ENCODE measurements around the gene PDIA3. TPM values are rescaled to one million over a fixed set of nuclear protein-coding genes. Genes with fewer than 3 reads are reported as not detected.
A peak's percentile ranks its signal among the peaks of the same experiment; 100 is the strongest.
"Not testable (repeated sequence)": the region's sequence is repeated elsewhere in the genome, so short reads cannot be mapped to it uniquely, and the experiment has no call there.

Gene PDIA3
- total RNA-seq (100 to 1,000 TPM; 232 to 248 TPM), polyA plus RNA-seq (100 to 1,000 TPM; 391 to 411 TPM)

GRCh38 chr15:43746245-43746902, at the start of gene PDIA3:
TSS of gene PDIA3 (plus strand) at chr15:43746438. CDS start at chr15:43746540, 102 bp downstream.
- Mint-ChIP-seq H3K4me1 (peaks cover 16 to 48% (median 30%) of the 10 kb centered on the region in 4 donors), H3K36me3 (peaks cover 3 to 17% of the 10 kb centered on the region in 2 donors), H3K4me3 (peak within 1 kb of the TSS; percentile 93 to 99 (median 95)), H3K27ac (peak within 1 kb of the TSS; percentile 93 to 98 (median 96))
- not testable (repeated sequence) for H3K36me3 ChIP-seq (ENCODE audit: insufficient read depth, low read length); H3K27me3 ChIP-seq (ENCODE audit: insufficient read depth, low read length); H3K27me3 Mint-ChIP-seq; H3K9me3 ChIP-seq (ENCODE audit: control insufficient read depth in 1 of 2, low read length in 2 of 2); H3K9me3 Mint-ChIP-seq
- ChIA-PET POLR2A (ENCODE audit: partially characterized antibody) (interaction anchor here (0.8 to 3.1 kb wide), 11 partner anchors 9 to 81 kb away, joined by 3 to 22 read pairs (median 4); partner anchors contain the start of genes ELL3, HYPK, SERF2 and SERINC4), CTCF (ENCODE audit: partially characterized antibody) (interaction anchor here (0.6 to 1.9 kb wide), 2 partner anchors 24 to 31 kb away, joined by 3 to 6 read pairs; partner anchors contain the start of gene ELL3)
- intact Hi-C loops (cut with micrococcal nuclease), result loop anchor here (1.0 to 5.0 kb wide), 4 partner anchors 22 to 824 kb away; partner anchors contain the start of genes SERF2 and TTBK2
- peak; percentile 81 to 85 (median 81) for DNase-seq
- Histone ChIP-seq H3K4me3 (ENCODE audit: low read length in 2 of 2) (peak within 1 kb of the TSS; percentile 40 to 80), H3K27ac (ENCODE audit: low read depth, low read length) (peak within 1 kb of the TSS; percentile 86), H3K4me1 (ENCODE audit: insufficient read depth, low read length) (peaks cover 35% of the 10 kb centered on the region)

GRCh38 chr15:43702174-43702573, 44.1 kb upstream of the PDIA3 start:
- no peaks in the 10 kb centered on the region for H3K36me3 Mint-ChIP-seq
- no peaks in the 10 kb centered on the region for H3K4me1 Mint-ChIP-seq
- no peak overlapping the region for H3K4me3 ChIP-seq (ENCODE audit: low read length in 2 of 2)
- intact Hi-C loops (cut with micrococcal nuclease), result no loop called here
- H3K9me3 ChIP-seq (ENCODE audit: control insufficient read depth in 1 of 2, low read length in 2 of 2), result no peaks in the 10 kb centered on the region
- H3K27me3 ChIP-seq (ENCODE audit: insufficient read depth, low read length), result no peaks in the 10 kb centered on the region
- ChIA-PET CTCF (ENCODE audit: partially characterized antibody) (no interaction called here), POLR2A (ENCODE audit: partially characterized antibody) (no interaction called here)
- H3K27ac ChIP-seq (ENCODE audit: low read depth, low read length), result no peak overlapping the region
- no peaks in the 10 kb centered on the region for H3K36me3 ChIP-seq (ENCODE audit: insufficient read depth, low read length)
- H3K4me3 Mint-ChIP-seq, result no peak overlapping the region
- no peak overlapping the region for H3K27ac Mint-ChIP-seq
- H3K9me3 Mint-ChIP-seq, result no peaks in the 10 kb centered on the region
- H3K4me1 ChIP-seq (ENCODE audit: insufficient read depth, low read length), result no peaks in the 10 kb centered on the region
- peaks cover 13 to 15% of the 10 kb centered on the region in 2 donors for H3K27me3 Mint-ChIP-seq
- DNase-seq, result no peak

GRCh38 chr15:43702701-43703424, 43.4 kb upstream of the PDIA3 start:
- H3K4me3 Mint-ChIP-seq, result no peak overlapping the region
- intact Hi-C loops (cut with micrococcal nuclease), result no loop called here
- POLR2A ChIA-PET (ENCODE audit: partially characterized antibody), result no interaction called here

GRCh38 chr15:43710431-43711131, 35.7 kb upstream of the PDIA3 start:
- H3K4me3 ChIP-seq (ENCODE audit: low read length in 2 of 2); H3K4me1 ChIP-seq (ENCODE audit: insufficient read depth, low read length); CTCF ChIA-PET (ENCODE audit: partially characterized antibody); H3K36me3 ChIP-seq (ENCODE audit: insufficient read depth, low read length); H3K4me1 Mint-ChIP-seq; POLR2A ChIA-PET (ENCODE audit: partially characterized antibody); DNase-seq; H3K27me3 ChIP-seq (ENCODE audit: insufficient read depth, low read length); H3K27ac ChIP-seq (ENCODE audit: low read depth, low read length); H3K9me3 Mint-ChIP-seq; H3K4me3 Mint-ChIP-seq; intact Hi-C loops (cut with micrococcal nuclease); H3K27me3 Mint-ChIP-seq; H3K36me3 Mint-ChIP-seq; H3K27ac Mint-ChIP-seq; H3K9me3 ChIP-seq (ENCODE audit: control insufficient read depth in 1 of 2, low read length in 2 of 2): not testable (repeated sequence)

More at GRCh38 chr15:43702701-43703424, 43.4 kb upstream of the PDIA3 start:
- H3K27me3 ChIP-seq (ENCODE audit: insufficient read depth, low read length), result no peaks in the 10 kb centered on the region
- Mint-ChIP-seq H3K9me3 (no peaks in the 10 kb centered on the region), H3K27me3 (peaks cover 9 to 11% of the 10 kb centered on the region in 2 donors), H3K4me1 (no peaks in the 10 kb centered on the region), H3K36me3 (no peaks in the 10 kb centered on the region), H3K27ac (no peak overlapping the region)
- no peaks in the 10 kb centered on the region for H3K4me1 ChIP-seq (ENCODE audit: insufficient read depth, low read length)
- CTCF ChIA-PET (ENCODE audit: partially characterized antibody), result no interaction called here
- H3K27ac ChIP-seq (ENCODE audit: low read depth, low read length), result no peak overlapping the region
- H3K36me3 ChIP-seq (ENCODE audit: insufficient read depth, low read length), result no peaks in the 10 kb centered on the region
- H3K4me3 ChIP-seq (ENCODE audit: low read length in 2 of 2), result no peak overlapping the region
- DNase-seq, result no peak
- no peaks in the 10 kb centered on the region for H3K9me3 ChIP-seq (ENCODE audit: control insufficient read depth in 1 of 2, low read length in 2 of 2)

GRCh38 chr15:43723151-43723550, 23.1 kb upstream of the PDIA3 start:
- ChIA-PET POLR2A (ENCODE audit: partially characterized antibody) (no interaction called here), CTCF (ENCODE audit: partially characterized antibody) (interaction anchor here (1.0 kb wide), 1 partner anchor 32 kb away, joined by 3 read pairs; no protein-coding TSS in a partner anchor)
- DNase-seq, result no peak
- Histone ChIP-seq H3K27ac (ENCODE audit: low read depth, low read length) (no peak overlapping the region), H3K4me1 (ENCODE audit: insufficient read depth, low read length) (no peaks in the 10 kb centered on the region), H3K27me3 (ENCODE audit: insufficient read depth, low read length) (no peaks in the 10 kb centered on the region), H3K36me3 (ENCODE audit: insufficient read depth, low read length) (no peaks in the 10 kb centered on the region), H3K9me3 (ENCODE audit: control insufficient read depth in 1 of 2, low read length in 2 of 2) (no peaks in the 10 kb centered on the region), H3K4me3 (ENCODE audit: low read length in 2 of 2) (no peak overlapping the region)
- Mint-ChIP-seq H3K4me1 (no peaks in the 10 kb centered on the region), H3K27me3 (peaks cover 2 to 7% of the 10 kb centered on the region in 2 donors), H3K36me3 (no peaks in the 10 kb centered on the region), H3K4me3 (no peak overlapping the region), H3K27ac (no peak overlapping the region), H3K9me3 (no peaks in the 10 kb centered on the region)
- intact Hi-C loops (cut with micrococcal nuclease), result no loop called here

GRCh38 chr15:43726306-43726705, 19.9 kb upstream of the PDIA3 start:
- H3K4me3 Mint-ChIP-seq; H3K4me1 ChIP-seq (ENCODE audit: insufficient read depth, low read length); H3K9me3 ChIP-seq (ENCODE audit: control insufficient read depth in 1 of 2, low read length in 2 of 2); H3K4me1 Mint-ChIP-seq; intact Hi-C loops (cut with micrococcal nuclease); H3K27ac Mint-ChIP-seq; POLR2A ChIA-PET (ENCODE audit: partially characterized antibody); H3K27me3 ChIP-seq (ENCODE audit: insufficient read depth, low read length); H3K4me3 ChIP-seq (ENCODE audit: low read length in 2 of 2); H3K27me3 Mint-ChIP-seq; H3K9me3 Mint-ChIP-seq; H3K27ac ChIP-seq (ENCODE audit: low read depth, low read length); H3K36me3 Mint-ChIP-seq; CTCF ChIA-PET (ENCODE audit: partially characterized antibody); H3K36me3 ChIP-seq (ENCODE audit: insufficient read depth, low read length); DNase-seq: not testable (repeated sequence)

- H3K36me3 ChIP-seq (ENCODE audit: insufficient read depth, low read length); H3K4me3 ChIP-seq (ENCODE audit: low read length in 2 of 2); CTCF ChIA-PET (ENCODE audit: partially characterized antibody); DNase-seq; H3K27ac ChIP-seq (ENCODE audit: low read depth, low read length); intact Hi-C loops (cut with micrococcal nuclease); H3K9me3 ChIP-seq (ENCODE audit: control insufficient read depth in 1 of 2, low read length in 2 of 2); H3K9me3 Mint-ChIP-seq; H3K27ac Mint-ChIP-seq; H3K4me1 ChIP-seq (ENCODE audit: insufficient read depth, low read length); H3K27me3 Mint-ChIP-seq; POLR2A ChIA-PET (ENCODE audit: partially characterized antibody); H3K4me1 Mint-ChIP-seq; H3K4me3 Mint-ChIP-seq; H3K36me3 Mint-ChIP-seq; H3K27me3 ChIP-seq (ENCODE audit: insufficient read depth, low read length): not testable (repeated sequence)
Observed at GRCh38 chr15:43728053-43728725, 18.0 kb upstream of the PDIA3 start.

Data from CD4-positive, alpha-beta memory T cell (primary cell).